Ishikawa (cell line): ENCODE measurements around the gene MRM1.

Experiments
- CEBPB ChIP-seq: IDR thresholded peaks from 2 replicates; pipeline ENCODE4 v1.6.1; 2012
- CREB1 ChIP-seq: IDR thresholded peaks from 2 replicates; pipeline ENCODE4 v1.6.1; 2012; ENCODE audit warnings: low read depth
- EP300 ChIP-seq: IDR thresholded peaks from 2 replicates; pipeline ENCODE4 v1.6.1; 2012; ENCODE audit warnings: borderline replicate concordance
- FOXM1 ChIP-seq: IDR thresholded peaks from 2 replicates; pipeline ENCODE4 v1.6.1; 2012; ENCODE audit warnings: low read depth, borderline replicate concordance
- NFIC ChIP-seq: IDR thresholded peaks from 2 replicates; pipeline ENCODE4 v1.6.1; 2012
- RAD21 ChIP-seq: IDR thresholded peaks from 2 replicates; pipeline ENCODE4 v1.6.1; 2012; ENCODE audit warnings: low read depth
- TAF1 ChIP-seq: IDR thresholded peaks from 2 replicates; pipeline ENCODE4 v1.6.1; 2012; ENCODE audit warnings: low read depth, mild to moderate bottlenecking
- TEAD4 ChIP-seq: IDR thresholded peaks from 2 replicates; pipeline ENCODE4 v1.6.1; 2012
- YY1 ChIP-seq: IDR thresholded peaks from 2 replicates; pipeline ENCODE4 v1.6.1; 2012; ENCODE audit warnings: low read depth
- ZBTB7A ChIP-seq: IDR thresholded peaks from 2 replicates; pipeline ENCODE4 v1.6.1; 2012; ENCODE audit warnings: low read depth
- TF ChIP-seq, protein P1 (sequence below): IDR thresholded peaks from 2 replicates; pipeline ENCODE4 v1.6.1; 2012
- TF ChIP-seq, protein P2 (sequence below): IDR thresholded peaks from 2 replicates; pipeline ENCODE4 v1.6.1; 2012; ENCODE audit warnings: low read depth, mild to moderate bottlenecking

DNA sequence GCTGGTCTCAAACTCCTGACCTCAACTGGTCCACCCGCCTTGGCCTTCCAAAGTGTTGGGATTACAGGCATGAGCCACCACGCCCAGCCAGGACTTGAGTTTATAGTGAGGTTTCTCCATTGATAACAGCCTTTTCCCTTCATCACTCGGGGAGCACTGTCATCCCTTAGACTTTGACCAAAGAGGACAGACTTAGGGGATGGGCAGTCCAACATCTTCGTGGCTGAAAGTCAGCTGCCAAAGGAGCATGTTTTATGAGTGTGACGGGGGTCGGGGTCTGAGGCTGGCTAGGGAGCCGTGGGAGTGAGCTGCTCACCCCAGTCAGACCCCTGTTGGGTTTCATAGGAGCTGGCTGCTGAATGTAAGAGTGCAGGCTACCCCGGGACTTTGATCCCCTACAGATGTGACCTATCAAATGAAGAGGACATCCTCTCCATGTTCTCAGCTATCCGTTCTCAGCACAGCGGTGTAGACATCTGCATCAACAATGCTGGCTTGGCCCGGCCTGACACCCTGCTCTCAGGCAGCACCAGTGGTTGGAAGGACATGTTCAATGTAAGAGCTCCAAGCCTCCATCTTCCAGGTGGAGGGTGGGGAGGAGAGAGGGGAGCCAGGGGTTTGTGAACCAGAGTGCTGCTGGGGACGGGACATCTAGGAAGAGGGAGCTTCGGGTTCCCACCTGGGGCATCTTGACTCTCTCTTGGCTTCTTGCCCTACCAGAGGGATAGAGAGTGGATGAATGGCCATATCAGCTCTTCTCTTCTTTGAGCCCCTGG, 6.6 kb upstream of the MRM1 start:
- TF ChIP-seq, protein P1, sequence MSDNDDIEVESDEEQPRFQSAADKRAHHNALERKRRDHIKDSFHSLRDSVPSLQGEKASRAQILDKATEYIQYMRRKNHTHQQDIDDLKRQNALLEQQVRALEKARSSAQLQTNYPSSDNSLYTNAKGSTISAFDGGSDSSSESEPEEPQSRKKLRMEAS, result no peak
- TF ChIP-seq EP300 (no peak), NFIC (no peak), FOXM1 (no peak), RAD21 (no peak), CEBPB (no peak), TEAD4 (no peak), TAF1 (no peak), YY1 (no peak), ZBTB7A (no peak), CREB1 (no peak)
- TF ChIP-seq, protein P2, sequence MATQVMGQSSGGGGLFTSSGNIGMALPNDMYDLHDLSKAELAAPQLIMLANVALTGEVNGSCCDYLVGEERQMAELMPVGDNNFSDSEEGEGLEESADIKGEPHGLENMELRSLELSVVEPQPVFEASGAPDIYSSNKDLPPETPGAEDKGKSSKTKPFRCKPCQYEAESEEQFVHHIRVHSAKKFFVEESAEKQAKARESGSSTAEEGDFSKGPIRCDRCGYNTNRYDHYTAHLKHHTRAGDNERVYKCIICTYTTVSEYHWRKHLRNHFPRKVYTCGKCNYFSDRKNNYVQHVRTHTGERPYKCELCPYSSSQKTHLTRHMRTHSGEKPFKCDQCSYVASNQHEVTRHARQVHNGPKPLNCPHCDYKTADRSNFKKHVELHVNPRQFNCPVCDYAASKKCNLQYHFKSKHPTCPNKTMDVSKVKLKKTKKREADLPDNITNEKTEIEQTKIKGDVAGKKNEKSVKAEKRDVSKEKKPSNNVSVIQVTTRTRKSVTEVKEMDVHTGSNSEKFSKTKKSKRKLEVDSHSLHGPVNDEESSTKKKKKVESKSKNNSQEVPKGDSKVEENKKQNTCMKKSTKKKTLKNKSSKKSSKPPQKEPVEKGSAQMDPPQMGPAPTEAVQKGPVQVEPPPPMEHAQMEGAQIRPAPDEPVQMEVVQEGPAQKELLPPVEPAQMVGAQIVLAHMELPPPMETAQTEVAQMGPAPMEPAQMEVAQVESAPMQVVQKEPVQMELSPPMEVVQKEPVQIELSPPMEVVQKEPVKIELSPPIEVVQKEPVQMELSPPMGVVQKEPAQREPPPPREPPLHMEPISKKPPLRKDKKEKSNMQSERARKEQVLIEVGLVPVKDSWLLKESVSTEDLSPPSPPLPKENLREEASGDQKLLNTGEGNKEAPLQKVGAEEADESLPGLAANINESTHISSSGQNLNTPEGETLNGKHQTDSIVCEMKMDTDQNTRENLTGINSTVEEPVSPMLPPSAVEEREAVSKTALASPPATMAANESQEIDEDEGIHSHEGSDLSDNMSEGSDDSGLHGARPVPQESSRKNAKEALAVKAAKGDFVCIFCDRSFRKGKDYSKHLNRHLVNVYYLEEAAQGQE, result no peak
